Caco-2 (cell line): ENCODE results near the gene NUP93. TPM values are rescaled to one million over a fixed set of nuclear protein-coding genes. Genes with fewer than 3 reads are reported as not detected.

Source experiments
- BruUV-seq: library from RNA; stranded (reverse); fragments of 400-500 nt; replicated peaks from 2 replicates; lab custom pipeline; 2021; lab: Mats Ljungman, UMichigan
- CTCF ChIA-PET: fragments of 300-600 bp; sonication (Branson Sonifier 250); formaldehyde crosslinking; loops from one replicate; lab custom pipeline; 2022; ENCODE audit warnings: antibody characterized with exemption; lab: Charles Lee
- POLR2A ChIA-PET: fragments of 300-600 bp; sonication (Branson Sonifier 250); formaldehyde crosslinking; loops from one replicate; lab custom pipeline; 2022; ENCODE audit warnings: antibody characterized with exemption; lab: Charles Lee
- DNase-seq, 2 experiments: peaks; one replicate each; pipeline versions ENCODE4 v3.0.0 to v3.0.0-alpha.2; 2020 to 2022
- H3K27me3 ChIP-seq: replicated peaks from 2 replicates; pipeline ENCODE4 v1.6.0; 2011; ENCODE audit warnings: low read length; ENCODE audit not compliant: control insufficient read depth, insufficient read depth
- H3K36me3 ChIP-seq: 2 replicates; pipeline ENCODE4 v1.5.1; 2011; ENCODE audit warnings: low read length; ENCODE audit not compliant: control insufficient read depth, insufficient read depth
- H3K4me1 ChIP-seq: fragments of 250-450 bp; sonication (Bioruptor Pico); 2 replicates; pipeline ENCODE4 v1.5.1; 2020; ENCODE audit warnings: mild to moderate bottlenecking
- H3K4me3 ChIP-seq: 2 replicates; pipeline ENCODE4 v1.5.1; 2011; ENCODE audit warnings: low read depth, mild to moderate bottlenecking, control low read depth, low read length
- H3K9me3 ChIP-seq: fragments of 250-450 bp; sonication (Bioruptor Pico); 2 replicates; pipeline ENCODE4 v1.5.1; 2020; ENCODE audit warnings: mild to moderate bottlenecking, moderate library complexity
- H3K27ac Mint-ChIP-seq: one replicate; pipeline ENCODE4 v1.8.0; 2022; ENCODE audit warnings: mixed read lengths; ENCODE audit not compliant: unreplicated experiment
- H3K27me3 Mint-ChIP-seq: one replicate; pipeline ENCODE4 v1.8.0; 2022; ENCODE audit warnings: mixed read lengths; ENCODE audit not compliant: insufficient read depth, unreplicated experiment
- H3K36me3 Mint-ChIP-seq: one replicate; pipeline ENCODE4 v1.8.0; 2022; ENCODE audit warnings: mild to moderate bottlenecking, mixed read lengths; ENCODE audit not compliant: insufficient read depth, unreplicated experiment
- H3K4me1 Mint-ChIP-seq: one replicate; pipeline ENCODE4 v1.8.0; 2022; ENCODE audit warnings: low read depth, mixed read lengths; ENCODE audit not compliant: unreplicated experiment
- H3K4me3 Mint-ChIP-seq: one replicate; pipeline ENCODE4 v1.8.0; 2022; ENCODE audit warnings: mild to moderate bottlenecking, moderate library complexity, mixed read lengths; ENCODE audit not compliant: unreplicated experiment
- H3K9me3 Mint-ChIP-seq: one replicate; pipeline ENCODE4 v1.8.0; 2022; ENCODE audit warnings: mixed read lengths; ENCODE audit not compliant: unreplicated experiment
- intact Hi-C: fragments of 100-400 bp; cut with micrococcal nuclease; formaldehyde crosslinking; loops from one replicate; pipeline ENCODE4 v1.10.0; 2022; ENCODE audit not compliant: unreplicated experiment
- total RNA-seq: library from RNA; stranded (reverse); gene quantifications from 2 replicates; pipeline ENCODE4 v1.2.3, GENCODE V29; 2022
- TF ChIP-seq, protein P1 (sequence below), 2 experiments: fragments of 200-600 bp in 1 of 2; IDR thresholded peaks; 1 replicate in 1 of 2; 2 replicates in 1 of 2; pipeline versions ENCODE4 v1.5.1 to v1.8.0; 2011 to 2022; ENCODE audit warnings: antibody characterized with exemption in 1 of 2, control low read depth in 1 of 2, inconsistent platforms in 1 of 2, low read depth in 1 of 2, low read length in 1 of 2, mild to moderate bottlenecking in 1 of 2, moderate library complexity in 1 of 2; ENCODE audit not compliant: insufficient read depth in 1 of 2, severe bottlenecking in 1 of 2, unreplicated experiment in 1 of 2

Gene NUP93
- total RNA-seq, 1 experiment from 2014 or later = 148 TPM

DNA sequence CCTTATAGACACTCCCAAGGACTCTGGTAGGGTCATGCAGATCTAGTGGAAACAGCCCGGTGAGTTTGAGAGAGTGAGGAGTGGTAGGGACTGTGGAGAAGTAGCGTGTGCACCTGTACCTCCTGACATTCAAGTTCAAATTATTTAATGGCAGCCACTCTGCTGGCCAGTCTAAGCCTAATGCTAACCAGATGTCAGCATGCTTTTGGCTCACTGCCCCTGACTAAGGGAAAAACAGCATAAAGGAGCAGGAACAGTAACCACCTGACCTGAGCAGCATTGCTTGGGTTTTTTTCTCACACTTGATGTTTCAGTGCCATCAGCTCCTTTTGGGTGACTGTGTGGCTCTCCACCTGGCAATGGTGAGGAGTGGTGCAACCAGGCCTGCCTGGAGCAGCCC lies 111.3 kb downstream of the NUP93 start:
- H3K9me3 ChIP-seq = no peaks in the 10 kb centered on the region
- no peaks in the 10 kb centered on the region for H3K27me3 ChIP-seq
- CTCF ChIA-PET = no interaction called here
- Mint-ChIP-seq H3K27me3 (no peaks in the 10 kb centered on the region), H3K36me3 (peaks cover 82% of the 10 kb centered on the region), H3K4me1 (peaks cover 26% of the 10 kb centered on the region), H3K27ac (peak overlapping the region; percentile 21), H3K9me3 (no peaks in the 10 kb centered on the region), H3K4me3 (no peak overlapping the region)
- no peak for DNase-seq
- BruUV-seq = no TSS peak
- intact Hi-C loops = no loop called here
- no peak overlapping the region for H3K4me3 ChIP-seq
- H3K4me1 ChIP-seq = peaks cover 34% of the 10 kb centered on the region
- POLR2A ChIA-PET = no interaction called here
- H3K36me3 ChIP-seq = peaks cover 10% of the 10 kb centered on the region
- TF ChIP-seq, protein P1, sequence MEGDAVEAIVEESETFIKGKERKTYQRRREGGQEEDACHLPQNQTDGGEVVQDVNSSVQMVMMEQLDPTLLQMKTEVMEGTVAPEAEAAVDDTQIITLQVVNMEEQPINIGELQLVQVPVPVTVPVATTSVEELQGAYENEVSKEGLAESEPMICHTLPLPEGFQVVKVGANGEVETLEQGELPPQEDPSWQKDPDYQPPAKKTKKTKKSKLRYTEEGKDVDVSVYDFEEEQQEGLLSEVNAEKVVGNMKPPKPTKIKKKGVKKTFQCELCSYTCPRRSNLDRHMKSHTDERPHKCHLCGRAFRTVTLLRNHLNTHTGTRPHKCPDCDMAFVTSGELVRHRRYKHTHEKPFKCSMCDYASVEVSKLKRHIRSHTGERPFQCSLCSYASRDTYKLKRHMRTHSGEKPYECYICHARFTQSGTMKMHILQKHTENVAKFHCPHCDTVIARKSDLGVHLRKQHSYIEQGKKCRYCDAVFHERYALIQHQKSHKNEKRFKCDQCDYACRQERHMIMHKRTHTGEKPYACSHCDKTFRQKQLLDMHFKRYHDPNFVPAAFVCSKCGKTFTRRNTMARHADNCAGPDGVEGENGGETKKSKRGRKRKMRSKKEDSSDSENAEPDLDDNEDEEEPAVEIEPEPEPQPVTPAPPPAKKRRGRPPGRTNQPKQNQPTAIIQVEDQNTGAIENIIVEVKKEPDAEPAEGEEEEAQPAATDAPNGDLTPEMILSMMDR (IDR thresholded peaks at IDR 0.05; ENCODE audit: insufficient read depth in 1 of 2, low read depth in 1 of 2, low read length in 1 of 2, severe bottlenecking in 1 of 2, unreplicated experiment in 1 of 2) = no peak

DNA sequence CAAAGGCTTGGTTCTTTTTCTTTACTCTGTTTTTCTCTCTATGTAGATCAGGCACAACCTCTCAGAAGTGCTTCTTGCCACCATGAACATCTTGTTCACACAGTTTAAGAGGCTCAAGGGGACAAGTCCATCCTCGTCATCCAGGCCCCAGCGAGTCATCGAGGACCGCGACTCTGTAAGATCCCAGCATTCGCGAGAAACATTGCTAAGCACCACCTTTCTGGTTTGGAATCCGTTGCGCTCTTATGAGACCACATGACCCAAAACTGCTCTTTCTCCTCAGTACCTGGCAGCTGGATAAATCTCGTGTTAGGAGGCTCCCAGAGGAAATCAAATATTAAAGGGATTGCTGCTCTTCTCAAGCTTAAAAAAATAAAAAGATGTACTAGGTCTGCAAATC lies 111.7 kb downstream of the NUP93 start:
- Histone ChIP-seq H3K4me3 (no peak overlapping the region), H3K4me1 (peaks cover 30% of the 10 kb centered on the region), H3K36me3 (peaks cover 10% of the 10 kb centered on the region), H3K9me3 (no peaks in the 10 kb centered on the region), H3K27me3 (no peaks in the 10 kb centered on the region)
- no peak for DNase-seq
- no TSS peak for BruUV-seq
- H3K36me3 Mint-ChIP-seq = peaks cover 78% of the 10 kb centered on the region
- H3K4me1 Mint-ChIP-seq = peaks cover 22% of the 10 kb centered on the region
- H3K27ac Mint-ChIP-seq = peak overlapping the region; percentile 21
- intact Hi-C loops = no loop called here
- no peaks in the 10 kb centered on the region for H3K27me3 Mint-ChIP-seq
- TF ChIP-seq, protein P1 (IDR thresholded peaks at IDR 0.05; ENCODE audit: insufficient read depth in 1 of 2, low read depth in 1 of 2, low read length in 1 of 2, severe bottlenecking in 1 of 2, unreplicated experiment in 1 of 2) = no peak
- CTCF ChIA-PET = interaction anchor here (1.0 kb wide), 1 partner anchor 15 kb away, joined by 3 read pairs; no protein-coding TSS in a partner anchor
- H3K9me3 Mint-ChIP-seq = no peaks in the 10 kb centered on the region
- POLR2A ChIA-PET = no interaction called here
- no peak overlapping the region for H3K4me3 Mint-ChIP-seq

DNA sequence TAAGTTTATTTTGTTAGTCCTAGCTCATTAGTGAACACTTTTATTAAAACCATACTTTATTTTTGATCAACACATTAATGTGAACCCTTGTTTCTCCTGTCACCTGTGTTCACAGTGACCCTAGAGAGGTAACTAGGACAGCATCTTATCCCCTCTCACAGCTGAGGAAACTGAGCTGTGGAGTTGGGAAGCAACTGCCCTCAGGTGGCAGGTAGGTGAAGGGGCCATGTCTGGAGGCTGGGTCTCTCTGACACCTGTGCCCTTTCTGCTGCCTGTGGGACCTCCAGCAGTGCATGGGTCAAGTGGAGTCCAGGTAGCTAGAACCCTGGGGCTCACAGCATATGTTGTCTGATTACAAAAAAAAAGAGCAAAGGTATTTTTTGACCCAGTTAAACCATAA lies 112.2 kb downstream of the NUP93 start:
- Histone ChIP-seq H3K4me1 (peaks cover 30% of the 10 kb centered on the region), H3K36me3 (peaks cover 10% of the 10 kb centered on the region)
- no peak overlapping the region for H3K4me3 Mint-ChIP-seq

More for the DNA sequence above, 112.2 kb downstream of the NUP93 start:
- TF ChIP-seq, protein P1 (IDR thresholded peaks at IDR 0.05; ENCODE audit: insufficient read depth in 1 of 2, low read depth in 1 of 2, low read length in 1 of 2, severe bottlenecking in 1 of 2, unreplicated experiment in 1 of 2) = peak in 1 of 2 experiments; percentile 5
- no peaks in the 10 kb centered on the region for H3K27me3 Mint-ChIP-seq
- H3K27ac Mint-ChIP-seq = peak overlapping the region; percentile 21
- ChIA-PET POLR2A (no interaction called here), CTCF (interaction anchor here (1.0 to 1.2 kb wide), 3 partner anchors 14 to 55 kb away, joined by 3 to 6 read pairs (median 4); no protein-coding TSS in a partner anchor)
- Histone ChIP-seq H3K27me3 (no peaks in the 10 kb centered on the region), H3K4me3 (no peak overlapping the region), H3K9me3 (no peaks in the 10 kb centered on the region)
- no TSS peak for BruUV-seq
- no peaks in the 10 kb centered on the region for H3K9me3 Mint-ChIP-seq
- intact Hi-C loops = no loop called here
- peaks cover 73% of the 10 kb centered on the region for H3K36me3 Mint-ChIP-seq
- no peak for DNase-seq
- H3K4me1 Mint-ChIP-seq = peaks cover 21% of the 10 kb centered on the region
